Lower leg skin (tissue), 3 donors: ENCODE results near the gene GPR148.
"Not testable (repeated sequence)": the region's sequence is repeated elsewhere in the genome, so short reads cannot be mapped to it uniquely, and the experiment has no call there.

Experiments
- CTCF ChIP-seq, 3 donors: fragments of 450-650 bp; IDR thresholded peaks; one replicate each; pipeline ENCODE4 v1.5.1; 2016; ENCODE audit warnings: antibody characterized with exemption in 3 of 3, mild to moderate bottlenecking in 3 of 3, moderate library complexity in 2 of 3
- POLR2A ChIP-seq, 2 donors: fragments of 450-650 bp; IDR thresholded peaks; one replicate each; pipeline ENCODE4 v1.6.1; 2016 to 2017; ENCODE audit warnings: antibody characterized with exemption in 2 of 2, mild to moderate bottlenecking in 1 of 2, moderate library complexity in 1 of 2

- TF ChIP-seq CTCF, POLR2A (IDR thresholded peaks at IDR 0.05): not testable (repeated sequence)
Measured at GRCh38 chr2:130714795-130715194, 14.1 kb upstream of the GPR148 start.
